CD4-positive, alpha-beta T cell treated with Interleukin-15 for 4 hours (primary cell): ENCODE results near the gene BRPF1.
A peak's percentile ranks its signal among the peaks of the same experiment; 100 is the strongest.

ENCODE experiments used
- DNase-seq: peaks from one replicate; pipeline ENCODE4 v3.0.0-alpha.2; 2020; ENCODE audit warnings: low spot score

The BRPF1 gene

DNA sequence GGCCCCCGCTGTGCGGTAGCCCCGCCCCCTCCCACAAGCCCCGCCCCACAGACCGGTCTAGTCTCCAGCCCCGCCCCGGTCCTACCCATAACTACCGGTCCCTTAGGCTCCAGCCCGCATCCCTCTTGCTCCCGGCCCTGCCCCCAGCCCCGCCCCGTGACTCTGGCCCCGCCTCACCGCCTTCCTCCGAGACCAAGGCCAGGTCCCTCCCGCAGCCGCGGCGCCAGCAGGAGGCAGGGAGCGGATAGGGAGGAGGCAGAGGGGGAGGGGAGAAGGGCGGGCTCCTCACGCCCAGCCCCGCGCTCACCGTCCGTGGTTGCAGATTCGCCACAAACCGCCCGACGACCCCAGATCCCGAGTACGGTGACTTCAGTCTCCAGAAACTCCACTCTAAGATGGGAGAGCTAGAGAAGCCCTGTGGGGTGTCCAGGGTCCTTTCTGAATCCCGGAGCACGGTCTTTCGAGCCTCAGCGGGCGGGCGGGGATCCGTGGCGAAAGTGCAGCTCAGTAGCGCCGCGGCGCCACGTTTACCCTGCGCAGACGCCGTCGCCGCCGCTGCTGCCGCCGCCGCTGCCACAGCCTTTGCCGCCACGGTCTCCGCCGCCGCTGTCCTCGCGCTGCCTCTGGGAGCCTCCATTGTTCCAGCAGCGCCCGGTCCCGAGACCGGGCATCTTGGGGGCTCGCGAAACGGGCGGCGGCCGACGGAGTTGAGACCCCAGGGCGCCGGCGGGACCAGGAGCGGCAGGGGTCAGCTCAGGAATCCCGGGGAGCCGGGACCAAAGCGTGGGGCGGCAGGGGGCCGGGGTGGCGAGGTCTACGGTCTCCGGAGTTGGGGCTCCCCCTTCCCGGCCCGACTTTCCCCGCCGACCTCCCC lies at the start of gene BRPF1:
TSS of gene BRPF1 (plus strand) at position 530 of the 874 bp plus-strand sequence. CDS start 2,406 bp downstream, outside the sequence.
- DNase-seq = peak; percentile 100

GRCh38 chr3:9682096-9682495 lies 49.4 kb upstream of the BRPF1 start:
- DNase-seq = no peak

- no peak for DNase-seq
These were observed 48.1 kb upstream of the BRPF1 start for GRCh38 chr3:9683426-9683825.

GRCh38 chr3:9685216-9686049 lies 46.1 kb upstream of the BRPF1 start:
- DNase-seq = no peak

GRCh38 chr3:9686050-9686550 lies 45.4 kb upstream of the BRPF1 start:
- no peak for DNase-seq

- DNase-seq = no peak
These were observed 44.8 kb upstream of the BRPF1 start for GRCh38 chr3:9686703-9687102.

DNA sequence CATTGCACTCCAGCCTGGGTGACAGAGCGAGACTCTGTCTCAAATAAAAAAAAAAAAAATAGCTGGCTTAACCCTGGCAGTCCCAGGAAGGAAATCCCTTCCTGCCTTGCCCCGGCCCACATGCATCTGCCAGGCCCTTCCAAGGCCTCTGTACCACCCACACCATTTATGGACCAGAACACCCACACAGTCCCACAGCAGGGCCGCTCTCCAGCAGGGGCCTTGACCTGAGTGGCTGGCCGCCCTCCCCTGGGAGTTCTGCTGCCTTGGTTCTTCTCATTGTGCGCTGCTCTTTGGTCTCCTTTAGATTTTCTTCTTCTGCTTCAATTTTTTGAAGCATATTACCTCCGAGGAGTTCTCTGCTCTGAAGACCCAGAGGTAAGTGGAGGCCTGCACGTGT lies 44.0 kb upstream of the BRPF1 start:
- DNase-seq = no peak

GRCh38 chr3:9688961-9689360 lies 42.6 kb upstream of the BRPF1 start:
- DNase-seq = no peak

- no peak for DNase-seq
These were observed 41.8 kb upstream of the BRPF1 start for GRCh38 chr3:9689757-9690156.

GRCh38 chr3:9690451-9691450 lies 40.8 kb upstream of the BRPF1 start:
- DNase-seq = no peak

GRCh38 chr3:9691636-9692035 lies 39.9 kb upstream of the BRPF1 start:
- DNase-seq = no peak

DNA sequence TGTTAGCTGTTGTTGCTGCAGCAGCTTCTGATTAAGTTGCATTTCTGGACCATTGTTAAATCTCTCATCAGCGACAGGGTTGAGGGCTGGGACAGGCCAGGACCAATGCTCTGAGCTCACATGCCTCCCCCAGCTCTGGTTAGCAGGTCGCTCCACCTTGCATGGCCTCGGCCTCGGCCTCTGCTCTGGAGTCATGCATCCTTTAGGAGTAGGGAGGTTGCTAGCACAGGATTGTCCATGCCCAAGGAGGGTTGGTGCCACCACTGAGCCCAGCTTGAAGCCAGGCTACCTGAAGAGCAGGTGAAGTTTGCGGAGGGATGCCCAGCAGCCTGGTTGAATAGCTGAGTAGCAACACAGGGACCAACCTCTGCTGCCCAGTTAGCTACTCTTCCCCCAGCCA lies 39.1 kb upstream of the BRPF1 start:
- no peak for DNase-seq

- no peak for DNase-seq
These were observed 36.2 kb upstream of the BRPF1 start for GRCh38 chr3:9695345-9695744.

DNA sequence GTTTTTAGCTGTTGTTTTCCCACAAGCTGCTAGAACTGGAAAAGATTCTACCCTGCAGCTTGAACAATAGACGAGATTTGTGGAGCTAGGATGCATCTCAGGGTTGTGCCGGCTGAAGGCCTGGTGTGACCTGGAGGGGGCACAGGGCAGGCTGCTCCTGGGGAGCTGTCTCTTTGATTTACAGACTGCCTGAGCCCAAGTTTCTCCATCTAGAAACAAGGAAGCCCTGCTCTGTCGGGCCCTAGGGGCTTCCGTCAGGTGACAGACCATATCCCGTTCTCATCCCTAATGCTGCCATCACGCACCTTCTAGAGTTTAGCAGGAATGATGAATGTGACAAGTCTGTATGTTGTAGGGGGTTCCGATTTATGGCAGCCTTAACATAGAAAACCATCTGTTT lies 35.8 kb upstream of the BRPF1 start:
- no peak for DNase-seq

DNA sequence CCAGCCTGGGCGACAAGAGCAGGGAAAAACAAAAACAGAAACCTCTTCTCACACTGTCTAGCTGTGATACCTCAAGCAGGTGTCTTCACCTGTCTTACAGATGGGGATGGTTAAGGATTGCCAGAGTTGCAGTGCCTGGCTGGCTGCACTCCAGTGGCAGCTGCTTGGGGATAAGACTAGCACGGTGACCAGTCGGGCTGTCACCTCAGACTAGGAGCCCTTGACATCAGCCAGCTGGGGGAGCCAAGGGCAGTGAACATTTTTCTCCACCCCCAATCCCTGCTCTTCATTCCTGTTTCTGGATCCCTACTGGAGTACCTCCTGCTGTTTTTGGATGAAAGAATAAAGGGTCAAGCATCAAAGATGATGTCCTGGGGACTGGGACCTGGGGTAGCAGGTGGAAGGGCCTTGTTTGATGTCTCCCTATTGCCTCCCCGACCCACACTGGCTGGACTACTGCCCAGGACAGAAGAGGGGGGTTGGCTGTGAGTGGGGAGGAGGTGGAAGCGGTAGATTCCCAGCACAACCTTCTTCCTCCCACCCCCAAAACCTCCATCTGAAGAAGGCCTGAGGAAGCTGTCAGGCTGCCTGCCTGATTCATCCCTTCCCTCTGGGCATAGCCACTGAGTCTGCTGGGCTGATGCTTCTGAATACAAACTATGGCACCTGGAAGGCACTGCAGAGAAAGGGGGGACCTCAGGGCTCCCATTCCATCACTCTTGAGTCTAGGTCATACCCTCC lies 34.9 kb upstream of the BRPF1 start:
- no peak for DNase-seq

DNA sequence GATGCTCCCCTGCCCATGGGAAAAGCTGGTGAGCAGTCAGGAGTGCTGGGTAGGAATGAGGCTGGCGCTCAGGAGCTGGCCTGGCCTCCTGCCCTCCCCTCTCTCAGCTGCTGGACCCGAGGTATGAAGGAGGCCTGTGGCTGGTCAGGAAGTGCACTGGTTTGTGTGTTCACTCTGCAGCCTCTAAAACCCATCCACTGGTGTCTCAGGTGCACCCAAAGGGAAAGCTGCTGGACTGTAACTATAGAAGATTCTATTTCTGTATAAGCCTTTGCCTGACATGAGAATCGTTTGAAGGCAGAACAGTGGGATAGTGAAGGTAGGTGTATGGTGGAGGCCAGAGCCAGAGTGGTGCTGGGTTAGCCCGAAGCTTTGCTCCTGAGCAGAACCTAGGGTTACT lies 33.6 kb upstream of the BRPF1 start:
- DNase-seq = no peak

DNA sequence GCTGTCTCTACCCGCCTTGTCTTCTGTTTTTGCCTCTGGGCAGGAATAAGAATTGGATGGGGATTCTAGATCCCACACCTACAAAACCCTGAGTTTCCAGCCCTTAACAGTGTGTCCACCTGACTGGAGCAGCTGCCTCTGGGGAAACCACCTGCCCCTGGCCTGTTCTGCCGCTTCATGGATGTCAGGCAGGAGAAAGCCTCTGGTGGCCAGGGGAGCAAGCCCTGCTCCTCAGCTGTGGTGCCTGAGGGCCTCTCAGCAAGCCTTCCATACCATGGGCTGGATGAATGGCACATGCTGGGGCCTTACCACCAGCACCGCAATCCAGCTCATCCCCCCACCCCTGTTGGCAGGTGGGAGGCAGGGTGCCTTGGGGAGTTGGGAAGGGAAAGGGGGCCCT lies 33.2 kb upstream of the BRPF1 start:
- no peak for DNase-seq

DNA sequence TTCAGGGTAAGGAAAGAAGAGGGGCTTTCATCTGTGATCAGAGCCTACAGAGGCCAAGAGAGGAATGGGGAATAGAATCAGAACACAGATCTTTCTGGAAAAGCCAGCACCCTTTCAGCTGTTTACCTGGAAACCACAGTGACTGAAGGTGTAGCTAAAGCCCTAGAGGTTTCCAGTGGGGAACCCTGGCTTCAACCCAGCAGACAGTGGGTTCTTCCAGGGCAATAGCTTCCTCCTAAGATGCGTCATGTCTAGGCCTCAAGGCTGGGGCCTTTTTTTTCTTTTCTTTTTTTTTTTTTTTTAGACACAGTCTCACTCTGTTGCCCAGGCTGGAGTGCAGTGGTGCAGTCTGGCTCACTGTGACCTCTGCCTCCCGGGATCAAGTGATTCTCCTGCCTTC lies 31.0 kb upstream of the BRPF1 start:
- no peak for DNase-seq

GRCh38 chr3:9701006-9701405 lies 30.5 kb upstream of the BRPF1 start:
- no peak for DNase-seq

GRCh38 chr3:9701711-9702110 lies 29.8 kb upstream of the BRPF1 start:
- DNase-seq = no peak

DNA sequence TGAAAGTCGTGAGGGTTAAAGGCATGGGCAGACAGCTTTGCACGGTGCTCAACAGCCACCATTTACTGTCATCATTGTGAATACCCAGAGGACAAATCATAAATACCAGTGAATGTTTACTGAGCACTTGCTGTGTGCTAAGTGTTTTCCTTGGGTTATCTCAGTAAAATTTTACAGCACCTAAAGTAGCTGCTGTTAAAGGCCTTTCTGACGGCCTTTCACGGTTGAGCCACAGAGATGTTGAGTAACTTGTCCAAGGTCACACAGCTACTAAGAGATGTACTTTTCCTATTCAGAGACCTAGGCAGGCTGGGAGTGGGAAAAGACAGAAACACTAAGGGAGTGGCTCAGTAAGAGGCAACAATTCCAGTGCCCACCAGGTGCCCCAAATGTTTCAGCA lies 28.3 kb upstream of the BRPF1 start:
- DNase-seq = no peak
